Mucosa of rectum (tissue), 2 donors: ENCODE results near the gene PLEKHA7.
"Not testable (repeated sequence)": the region's sequence is repeated elsewhere in the genome, so short reads cannot be mapped to it uniquely, and the experiment has no call there.

Experiments
- H3K27ac ChIP-seq, 2 donors: one replicate each; pipeline ENCODE4 v1.7.0; 2013; ENCODE audit warnings: inconsistent platforms in 2 of 2, low read depth in 2 of 2, low read length in 2 of 2
- H3K27me3 ChIP-seq, 2 donors: one replicate each; pipeline ENCODE4 v1.7.0; 2013; ENCODE audit warnings: low read length in 2 of 2; ENCODE audit not compliant: control insufficient read depth in 2 of 2, insufficient read depth in 2 of 2
- H3K36me3 ChIP-seq, 2 donors: one replicate each; pipeline ENCODE4 v1.7.0; 2013; ENCODE audit warnings: low read length in 2 of 2; ENCODE audit not compliant: control insufficient read depth in 2 of 2, insufficient read depth in 2 of 2
- H3K4me1 ChIP-seq, 2 donors: one replicate each; pipeline ENCODE4 v1.7.0; 2013; ENCODE audit warnings: low read length in 2 of 2, mild to moderate bottlenecking in 1 of 2; ENCODE audit not compliant: control insufficient read depth in 2 of 2, insufficient read depth in 2 of 2
- H3K4me3 ChIP-seq, 2 donors: one replicate each; pipeline ENCODE4 v1.7.0; 2013; ENCODE audit warnings: low read length in 2 of 2
- H3K9ac ChIP-seq, 2 donors: one replicate each; pipeline ENCODE4 v1.7.0; 2013; ENCODE audit warnings: low read length in 2 of 2, low read depth in 1 of 2, mild to moderate bottlenecking in 1 of 2
- H3K9me3 ChIP-seq, 2 donors: one replicate each; pipeline ENCODE4 v1.7.0; 2013; ENCODE audit warnings: low read length in 2 of 2; ENCODE audit not compliant: control insufficient read depth in 2 of 2
- donor health status: healthy.
- donor health status: Normal muscosa, but diverticular disease.

Gene PLEKHA7

DNA sequence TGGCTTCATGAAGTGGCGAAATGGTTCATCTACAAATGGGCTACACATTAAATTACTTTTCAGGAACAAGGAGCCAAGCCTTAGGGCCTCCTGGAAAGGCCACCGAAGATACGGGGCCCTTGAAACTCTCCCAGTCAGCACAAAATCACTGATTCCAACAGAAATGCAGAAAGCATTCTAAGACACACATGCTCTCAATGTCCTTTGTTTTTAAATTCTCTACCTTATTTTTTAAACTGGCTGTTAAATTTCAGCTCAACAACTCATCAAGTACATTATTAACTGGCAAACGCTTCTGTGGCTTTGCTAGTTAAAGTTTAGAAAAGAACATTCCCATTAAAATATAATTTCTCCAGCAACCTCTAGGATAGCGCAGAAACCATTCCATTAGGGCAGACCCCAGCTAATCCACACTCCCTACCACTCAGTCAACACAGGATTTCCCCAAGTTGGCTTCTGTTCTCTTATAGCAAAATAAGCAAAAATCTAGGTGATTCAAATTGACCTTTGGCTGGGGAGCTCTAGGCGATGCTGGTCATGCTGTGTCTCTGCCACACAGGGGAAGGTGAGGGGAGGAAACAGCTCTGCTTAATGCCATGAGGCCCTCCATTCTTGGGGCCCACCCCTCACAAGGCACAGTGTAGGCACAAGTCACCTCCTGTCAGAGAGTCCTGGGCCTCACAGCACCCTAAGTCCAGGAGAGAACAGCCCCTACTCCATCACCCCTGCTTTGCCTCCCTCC, 47.1 kb downstream of the PLEKHA7 start:
- peak overlapping the region in 1 of 2 donors; percentile 6 for H3K9ac ChIP-seq
- H3K27ac ChIP-seq = peak overlapping the region; percentile 65 to 83
- no peak overlapping the region for H3K4me3 ChIP-seq
- H3K9me3 ChIP-seq = no peaks in the 10 kb centered on the region
- peaks cover 25 to 56% of the 10 kb centered on the region in 2 donors for H3K4me1 ChIP-seq
- peaks cover 0 to 4% of the 10 kb centered on the region in 2 donors for H3K36me3 ChIP-seq
- H3K27me3 ChIP-seq = no peaks in the 10 kb centered on the region

DNA sequence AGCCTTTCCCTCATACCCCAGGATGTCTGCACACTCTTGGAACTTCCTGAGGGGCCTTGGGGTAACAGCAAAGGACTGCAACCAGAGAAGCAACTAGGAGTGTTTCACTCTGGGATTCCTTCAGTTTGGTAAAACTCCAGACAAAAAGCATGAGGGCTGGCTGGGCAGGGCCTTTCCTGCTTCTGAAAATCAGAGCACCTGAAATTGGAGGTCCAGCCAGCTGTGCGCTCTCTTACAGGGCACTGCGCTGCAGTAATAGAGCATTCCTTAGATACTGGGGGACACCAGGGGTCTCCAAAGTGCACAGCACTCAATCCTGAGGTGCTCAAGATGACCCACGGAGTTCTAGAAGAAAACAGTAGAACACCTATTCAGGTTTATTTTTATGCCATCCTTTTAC, 49.7 kb downstream of the PLEKHA7 start:
- Histone ChIP-seq H3K27ac (no peak overlapping the region), H3K36me3 (peaks cover 0 to 4% of the 10 kb centered on the region in 2 donors), H3K4me1 (peaks cover 21 to 41% of the 10 kb centered on the region in 2 donors), H3K9ac (no peak overlapping the region), H3K4me3 (no peak overlapping the region), H3K9me3 (no peaks in the 10 kb centered on the region), H3K27me3 (no peaks in the 10 kb centered on the region)

DNA sequence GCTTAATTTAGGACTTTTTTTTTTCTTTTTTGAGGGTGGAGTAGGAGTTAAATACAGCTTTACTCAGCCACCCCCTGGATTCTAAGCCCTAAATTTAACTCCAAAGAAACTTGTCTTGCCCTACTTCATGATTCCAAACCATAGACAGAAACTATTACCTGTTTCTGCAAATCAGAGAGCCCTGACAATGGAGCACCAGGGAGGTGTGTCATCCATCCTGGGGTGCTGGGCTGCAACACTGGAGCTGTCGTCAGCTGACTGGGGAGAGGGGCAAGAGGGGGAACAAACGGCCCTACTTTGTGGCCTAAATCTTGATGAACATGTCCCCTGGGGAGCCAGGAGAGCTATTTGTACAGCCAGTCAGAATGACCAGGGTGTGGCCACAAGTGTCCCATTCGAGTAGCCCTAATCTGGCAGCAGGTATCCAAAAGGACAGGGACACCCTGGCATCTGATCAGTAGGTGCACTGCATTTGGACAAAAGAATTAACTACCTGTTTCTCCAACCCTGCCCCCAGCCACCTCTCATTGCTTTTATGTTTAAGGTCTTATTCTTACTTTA, 50.8 kb downstream of the PLEKHA7 start:
- no peak overlapping the region for H3K27ac ChIP-seq
- no peaks in the 10 kb centered on the region for H3K9me3 ChIP-seq

DNA sequence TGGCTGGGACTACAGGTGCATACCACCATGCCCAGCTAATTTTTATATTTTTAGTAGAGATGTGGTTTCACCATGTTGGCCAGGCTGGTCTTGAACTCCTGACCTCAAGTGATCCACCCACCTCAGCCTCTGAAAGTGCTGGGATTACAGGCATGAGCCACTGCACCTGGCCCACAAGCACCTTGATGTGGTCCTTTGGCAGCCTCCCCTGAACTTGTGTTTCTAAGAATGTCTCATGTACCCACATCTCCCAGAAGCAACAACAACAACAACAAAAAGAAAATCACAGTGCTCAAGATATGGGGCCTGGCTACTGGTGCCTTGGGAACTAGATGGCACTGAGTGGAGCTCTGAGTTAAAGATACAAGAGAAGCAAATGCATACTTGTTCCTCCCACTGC, 51.6 kb downstream of the PLEKHA7 start:
- H3K9me3 ChIP-seq, H3K36me3 ChIP-seq, H3K27me3 ChIP-seq, H3K4me3 ChIP-seq, H3K9ac ChIP-seq, H3K27ac ChIP-seq: not testable (repeated sequence)
- peaks cover 10 to 29% of the 10 kb centered on the region in 2 donors for H3K4me1 ChIP-seq

More for the DNA sequence above, 50.8 kb downstream of the PLEKHA7 start:
- Histone ChIP-seq H3K27me3 (no peaks in the 10 kb centered on the region), H3K9ac (no peak overlapping the region), H3K4me3 (no peak overlapping the region), H3K4me1 (peaks cover 16 to 37% of the 10 kb centered on the region in 2 donors), H3K36me3 (peaks cover 0 to 4% of the 10 kb centered on the region in 2 donors)

DNA sequence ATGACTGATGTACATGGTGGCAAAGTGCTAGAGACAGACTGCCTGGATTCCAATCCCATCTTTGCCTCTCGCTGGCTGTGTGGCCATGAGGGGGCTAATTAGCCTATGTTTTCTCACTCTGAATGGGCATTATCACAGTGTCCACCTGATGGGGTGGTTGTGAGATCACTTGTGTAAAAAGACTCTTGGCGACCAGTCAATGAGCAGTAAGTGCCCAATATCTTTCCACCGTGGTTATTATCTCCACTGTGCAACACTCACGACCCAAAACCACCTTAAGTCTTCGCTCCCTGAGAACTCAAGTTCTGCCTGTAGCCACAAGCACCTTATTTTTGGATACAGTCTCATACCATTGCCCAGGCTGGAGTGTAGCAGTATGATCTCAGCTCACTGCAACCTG, 52.1 kb downstream of the PLEKHA7 start:
- Histone ChIP-seq H3K36me3 (peaks cover 0 to 4% of the 10 kb centered on the region in 2 donors), H3K9me3 (no peaks in the 10 kb centered on the region), H3K4me3 (no peak overlapping the region), H3K4me1 (peaks cover 6 to 24% of the 10 kb centered on the region in 2 donors), H3K27ac (no peak overlapping the region), H3K27me3 (no peaks in the 10 kb centered on the region), H3K9ac (no peak overlapping the region)

DNA sequence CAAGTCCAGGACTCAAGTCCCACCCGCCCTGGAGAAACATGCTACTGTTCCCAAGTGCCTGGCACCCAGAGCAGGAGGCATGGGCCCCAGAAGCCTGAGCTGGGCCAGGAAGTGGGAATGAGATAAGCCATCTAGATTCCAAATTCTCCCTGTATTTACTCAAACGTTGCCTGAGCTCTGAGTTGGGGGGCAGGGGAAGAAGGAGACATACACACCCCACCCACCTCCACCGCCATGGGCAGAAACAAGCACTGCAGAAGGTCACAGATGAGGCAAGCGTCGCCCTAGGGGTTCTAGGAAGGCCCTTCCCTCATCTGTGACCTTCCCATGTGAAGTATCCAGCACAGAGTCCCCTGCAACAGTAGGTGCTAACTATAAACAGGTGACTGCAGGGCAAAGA, 54.0 kb downstream of the PLEKHA7 start:
- Histone ChIP-seq H3K9ac (no peak overlapping the region), H3K9me3 (no peaks in the 10 kb centered on the region), H3K27me3 (no peaks in the 10 kb centered on the region), H3K27ac (no peak overlapping the region), H3K4me3 (no peak overlapping the region), H3K4me1 (peaks cover 0 to 16% of the 10 kb centered on the region in 2 donors), H3K36me3 (peaks cover 0 to 4% of the 10 kb centered on the region in 2 donors)

DNA sequence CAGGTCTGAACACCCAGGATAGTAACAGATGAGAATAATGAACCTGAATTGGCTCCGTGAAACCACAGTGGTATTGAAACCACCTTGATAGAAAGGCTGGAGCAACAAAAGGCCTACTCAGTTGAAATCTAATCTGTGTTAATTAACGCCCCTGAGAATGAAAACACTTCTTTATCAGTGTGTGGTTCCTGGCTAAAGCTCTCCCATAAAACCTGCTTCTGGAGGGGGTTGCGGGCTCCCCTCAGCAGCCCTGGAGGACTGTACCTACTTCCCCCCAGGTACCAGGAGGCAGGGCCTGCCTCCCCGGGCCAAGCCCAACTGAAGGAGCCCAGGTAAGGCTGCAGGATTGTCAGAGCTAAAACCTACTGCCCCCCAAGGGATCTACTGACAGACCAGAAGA, 54.6 kb downstream of the PLEKHA7 start:
- peaks cover 0 to 15% of the 10 kb centered on the region in 2 donors for H3K4me1 ChIP-seq
- no peak overlapping the region for H3K27ac ChIP-seq
- no peaks in the 10 kb centered on the region for H3K27me3 ChIP-seq

DNA sequence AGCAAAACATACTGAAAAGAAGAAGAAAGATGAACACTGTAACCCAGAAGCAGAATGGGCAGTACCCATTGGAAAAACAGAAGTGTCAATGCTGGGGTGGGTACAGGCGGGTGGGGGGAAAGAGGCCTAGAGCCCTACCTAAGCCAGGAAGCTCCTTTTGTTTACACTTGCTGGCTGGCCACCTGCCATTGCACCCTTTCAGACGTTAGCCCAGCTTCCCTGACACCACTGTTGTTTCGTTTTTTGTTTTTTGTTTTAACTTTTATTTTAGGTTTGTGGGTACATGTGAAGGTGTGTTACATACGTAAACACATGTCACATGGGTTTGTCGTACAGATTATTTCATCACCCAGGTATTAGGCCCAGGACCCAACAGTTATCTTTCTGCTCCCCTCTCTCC, 55.4 kb downstream of the PLEKHA7 start:
- Histone ChIP-seq H3K27me3 (no peaks in the 10 kb centered on the region), H3K36me3 (no peaks in the 10 kb centered on the region), H3K9ac (no peak overlapping the region), H3K4me1 (peaks cover 0 to 17% of the 10 kb centered on the region in 2 donors), H3K27ac (peak overlapping the region in 1 of 2 donors; percentile 9), H3K4me3 (no peak overlapping the region), H3K9me3 (no peaks in the 10 kb centered on the region)

More for the DNA sequence above, 54.6 kb downstream of the PLEKHA7 start:
- Histone ChIP-seq H3K9me3 (no peaks in the 10 kb centered on the region), H3K36me3 (peaks cover 0 to 4% of the 10 kb centered on the region in 2 donors), H3K4me3 (no peak overlapping the region), H3K9ac (no peak overlapping the region)

DNA sequence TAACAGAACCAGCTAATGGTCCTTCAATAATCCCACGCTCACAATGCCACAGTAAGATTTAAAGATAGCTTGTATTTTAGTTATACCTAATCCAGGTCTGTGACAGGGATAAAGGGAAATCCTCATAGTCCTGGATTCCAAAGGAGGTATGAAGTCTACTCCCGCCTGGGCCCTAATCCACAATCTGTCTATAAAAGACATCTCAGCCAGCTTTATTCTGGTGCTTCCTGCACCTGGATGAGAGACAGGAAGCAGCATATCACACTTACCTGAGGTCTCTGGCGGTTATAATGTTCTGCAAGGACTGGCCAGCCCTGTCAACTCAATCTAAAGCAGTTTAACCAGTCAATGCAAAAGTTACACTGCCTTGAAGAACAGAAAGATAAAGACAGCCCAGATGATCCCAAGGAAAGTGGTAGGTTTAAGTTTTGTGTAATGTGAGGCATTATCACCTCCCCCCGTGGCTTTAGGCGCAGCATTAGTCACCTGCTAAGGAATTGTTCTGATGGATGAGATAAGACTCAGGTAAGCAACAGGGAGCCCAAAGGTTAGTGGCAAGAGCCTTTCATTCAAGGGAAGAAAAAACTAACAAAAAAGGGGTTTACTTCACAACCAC, 57.6 kb downstream of the PLEKHA7 start:
- H3K9ac ChIP-seq = no peak overlapping the region
- no peak overlapping the region for H3K4me3 ChIP-seq
- H3K4me1 ChIP-seq = peaks cover 0 to 20% of the 10 kb centered on the region in 2 donors
- no peaks in the 10 kb centered on the region for H3K27me3 ChIP-seq
- H3K27ac ChIP-seq = peak overlapping the region; percentile 38 to 49
- no peaks in the 10 kb centered on the region for H3K9me3 ChIP-seq
- no peaks in the 10 kb centered on the region for H3K36me3 ChIP-seq

DNA sequence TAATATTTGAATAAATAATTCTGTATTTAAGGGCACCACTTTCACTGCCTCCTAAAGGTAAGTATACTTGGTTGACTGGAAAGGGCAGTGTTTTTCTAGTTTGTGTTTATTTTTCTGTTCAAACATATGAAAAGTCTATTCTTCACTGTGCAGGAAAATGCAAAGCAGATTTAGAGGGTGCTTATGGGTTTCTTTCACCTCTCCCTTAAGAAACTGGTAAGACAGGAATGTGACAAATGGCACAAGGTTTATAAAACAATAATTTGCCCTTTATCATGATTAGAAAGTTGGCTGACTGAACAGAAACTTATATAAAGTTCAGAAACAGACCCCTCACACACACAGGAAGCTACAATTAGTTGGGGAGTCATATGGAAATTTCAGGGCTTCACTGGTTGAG, 60.6 kb downstream of the PLEKHA7 start:
- H3K9me3 ChIP-seq = no peaks in the 10 kb centered on the region
- peaks cover 0 to 14% of the 10 kb centered on the region in 2 donors for H3K4me1 ChIP-seq
- H3K36me3 ChIP-seq = no peaks in the 10 kb centered on the region
- H3K9ac ChIP-seq = no peak overlapping the region
- H3K4me3 ChIP-seq = no peak overlapping the region
- no peak overlapping the region for H3K27ac ChIP-seq
- H3K27me3 ChIP-seq = no peaks in the 10 kb centered on the region
